ENCODE measurements around the gene MAMLD1. TPM values are rescaled to one million over a fixed set of nuclear protein-coding genes. Genes with fewer than 3 reads are reported as not detected.
A peak's percentile ranks its signal among the peaks of the same experiment; 100 is the strongest.

MAMLD1 gene
- total RNA-seq, 1 experiment from 2014 or later, result 0.30 TPM

- in situ Hi-C loops (cut with HindIII; ENCODE audit: low pct_unique_long_range_greater_than_20kb, low sequenced_read_pairs), result no loop called here
- DNase-seq (ENCODE audit: low read depth), result no peak
These were observed 177.8 kb downstream of the MAMLD1 start for GRCh38 chrX:150540965-150541364.

- in situ Hi-C loops (cut with HindIII; ENCODE audit: low pct_unique_long_range_greater_than_20kb, low sequenced_read_pairs), result no loop called here
- no peak for DNase-seq (ENCODE audit: low read depth)
These were observed 179.7 kb downstream of the MAMLD1 start for GRCh38 chrX:150542846-150543229.

GRCh38 chrX:150543230-150544155 is 180.4 kb downstream of the MAMLD1 start:
- DNase-seq (ENCODE audit: low read depth), result peak; percentile 23
- in situ Hi-C loops (cut with HindIII; ENCODE audit: low pct_unique_long_range_greater_than_20kb, low sequenced_read_pairs), result no loop called here

GRCh38 chrX:150544222-150544787 is 181.2 kb downstream of the MAMLD1 start:
- DNase-seq (ENCODE audit: low read depth), result no peak
- in situ Hi-C loops (cut with HindIII; ENCODE audit: low pct_unique_long_range_greater_than_20kb, low sequenced_read_pairs), result no loop called here

GRCh38 chrX:150544835-150545770 is 182.0 kb downstream of the MAMLD1 start:
- in situ Hi-C loops (cut with HindIII; ENCODE audit: low pct_unique_long_range_greater_than_20kb, low sequenced_read_pairs), result no loop called here

GRCh38 chrX:150546711-150547153 is 183.6 kb downstream of the MAMLD1 start:
- in situ Hi-C loops (cut with HindIII; ENCODE audit: low pct_unique_long_range_greater_than_20kb, low sequenced_read_pairs), result no loop called here
- DNase-seq (ENCODE audit: low read depth), result no peak

More at GRCh38 chrX:150544835-150545770, 182.0 kb downstream of the MAMLD1 start:
- no peak for DNase-seq (ENCODE audit: low read depth)

GRCh38 chrX:150547375-150548115 is 184.4 kb downstream of the MAMLD1 start:
- in situ Hi-C loops (cut with HindIII; ENCODE audit: low pct_unique_long_range_greater_than_20kb, low sequenced_read_pairs), result no loop called here
- DNase-seq (ENCODE audit: low read depth), result peak; percentile 37

GRCh38 chrX:150548251-150548650 is 185.1 kb downstream of the MAMLD1 start:
- DNase-seq (ENCODE audit: low read depth), result no peak
- in situ Hi-C loops (cut with HindIII; ENCODE audit: low pct_unique_long_range_greater_than_20kb, low sequenced_read_pairs), result no loop called here

- in situ Hi-C loops (cut with HindIII; ENCODE audit: low pct_unique_long_range_greater_than_20kb, low sequenced_read_pairs), result no loop called here
- no peak for DNase-seq (ENCODE audit: low read depth)
These were observed 185.6 kb downstream of the MAMLD1 start for GRCh38 chrX:150548684-150549083.

- DNase-seq (ENCODE audit: low read depth), result no peak
- in situ Hi-C loops (cut with HindIII; ENCODE audit: low pct_unique_long_range_greater_than_20kb, low sequenced_read_pairs), result no loop called here
These were observed 188.8 kb downstream of the MAMLD1 start for GRCh38 chrX:150551963-150552362.

GRCh38 chrX:150558424-150558823 is 195.3 kb downstream of the MAMLD1 start:
- in situ Hi-C loops (cut with HindIII; ENCODE audit: low pct_unique_long_range_greater_than_20kb, low sequenced_read_pairs), result no loop called here
- DNase-seq (ENCODE audit: low read depth), result no peak

Other genes with a start within 250 kb of the MAMLD1 start
- 2.4 and 5.1 TPM in 2 replicates for gene MTM1, start 205.3 kb downstream of the MAMLD1 start, total RNA-seq (2014; rRNA removed; shearing (Covaris generic); ENCODE audit: low replicate concordance)

Data from Caki2 (cell line).